GM18511 (cell line): ENCODE results near the gene PACS1.
"Not testable (repeated sequence)": the region's sequence is repeated elsewhere in the genome, so short reads cannot be mapped to it uniquely, and the experiment has no call there.

Experiments used
- ATAC-seq: cut with Tn5 transposase; IDR thresholded peaks from one replicate; pipeline ENCODE4 v1.9.1; 2021; ENCODE audit warnings: mild to moderate bottlenecking, moderate library complexity; ENCODE audit not compliant: unreplicated experiment

The PACS1 gene

GRCh38 chr11:66106786-66107599 is 36.9 kb downstream of the PACS1 start:
- no peak for ATAC-seq

DNA sequence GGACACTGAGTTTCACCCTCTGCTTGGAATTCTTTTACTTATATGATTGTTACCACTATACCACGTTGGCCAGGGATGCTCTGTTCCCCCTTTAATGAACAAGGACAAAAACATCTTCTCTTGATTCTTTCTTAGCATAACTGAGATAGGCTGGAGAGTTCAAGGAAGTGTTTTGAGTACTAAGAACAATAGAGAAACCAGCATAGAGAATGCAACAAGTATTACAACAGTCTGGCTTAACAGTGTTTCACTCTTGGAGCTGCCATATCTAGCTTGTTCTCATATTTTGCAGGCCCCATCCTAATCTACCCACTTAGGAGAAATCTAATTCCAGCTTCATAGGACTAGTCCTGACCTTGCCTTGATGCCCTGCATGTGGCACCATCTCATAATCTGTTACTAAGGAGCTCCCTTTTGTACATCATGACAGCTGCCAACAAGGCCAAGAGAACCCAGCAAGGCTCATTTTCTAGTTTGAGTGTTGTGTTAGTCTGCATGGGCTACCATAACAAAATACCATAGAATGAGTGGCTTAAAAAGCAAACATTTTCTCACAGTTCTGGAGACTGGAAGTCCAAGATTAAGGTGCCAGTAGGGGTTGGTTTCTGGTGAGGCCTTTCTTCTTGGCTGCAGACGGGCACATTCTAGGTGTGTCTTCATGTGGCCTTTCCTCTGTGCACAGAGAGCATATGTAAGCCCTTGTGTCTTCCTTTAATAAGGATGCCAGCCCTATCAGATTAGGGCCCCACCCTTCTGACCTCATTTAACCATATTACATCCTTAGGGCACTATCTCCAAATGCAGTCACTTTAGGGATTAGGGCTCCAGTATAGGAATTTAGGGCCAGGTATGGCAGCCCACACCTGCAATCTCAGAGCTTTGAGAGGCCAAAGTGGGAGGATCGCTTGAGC is 37.8 kb downstream of the PACS1 start:
- no peak for ATAC-seq

DNA sequence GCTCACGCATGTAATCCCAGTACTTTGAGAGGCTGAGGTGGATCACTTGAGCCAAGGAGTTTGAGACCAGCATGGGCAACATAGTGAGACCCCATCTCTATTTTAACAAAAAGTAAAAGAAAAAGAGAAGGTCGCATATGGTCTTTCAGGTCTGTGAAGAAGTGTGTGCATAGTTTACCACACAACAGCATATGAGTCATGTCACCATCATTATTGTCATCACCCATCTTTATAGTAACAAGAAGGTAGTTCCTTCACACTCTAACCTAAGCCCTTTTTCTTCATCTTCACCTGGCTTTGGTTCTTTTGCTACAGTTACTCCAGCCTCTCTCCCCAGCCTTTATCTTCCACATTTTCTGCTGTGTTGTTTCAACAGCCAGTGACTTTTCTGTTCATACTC is 39.2 kb downstream of the PACS1 start:
- no peak for ATAC-seq

- no peak for ATAC-seq
Observed at GRCh38 chr11:66111158-66111557, 41.1 kb downstream of the PACS1 start.

- no peak for ATAC-seq
Observed at GRCh38 chr11:66112041-66112491, 42.0 kb downstream of the PACS1 start.

DNA sequence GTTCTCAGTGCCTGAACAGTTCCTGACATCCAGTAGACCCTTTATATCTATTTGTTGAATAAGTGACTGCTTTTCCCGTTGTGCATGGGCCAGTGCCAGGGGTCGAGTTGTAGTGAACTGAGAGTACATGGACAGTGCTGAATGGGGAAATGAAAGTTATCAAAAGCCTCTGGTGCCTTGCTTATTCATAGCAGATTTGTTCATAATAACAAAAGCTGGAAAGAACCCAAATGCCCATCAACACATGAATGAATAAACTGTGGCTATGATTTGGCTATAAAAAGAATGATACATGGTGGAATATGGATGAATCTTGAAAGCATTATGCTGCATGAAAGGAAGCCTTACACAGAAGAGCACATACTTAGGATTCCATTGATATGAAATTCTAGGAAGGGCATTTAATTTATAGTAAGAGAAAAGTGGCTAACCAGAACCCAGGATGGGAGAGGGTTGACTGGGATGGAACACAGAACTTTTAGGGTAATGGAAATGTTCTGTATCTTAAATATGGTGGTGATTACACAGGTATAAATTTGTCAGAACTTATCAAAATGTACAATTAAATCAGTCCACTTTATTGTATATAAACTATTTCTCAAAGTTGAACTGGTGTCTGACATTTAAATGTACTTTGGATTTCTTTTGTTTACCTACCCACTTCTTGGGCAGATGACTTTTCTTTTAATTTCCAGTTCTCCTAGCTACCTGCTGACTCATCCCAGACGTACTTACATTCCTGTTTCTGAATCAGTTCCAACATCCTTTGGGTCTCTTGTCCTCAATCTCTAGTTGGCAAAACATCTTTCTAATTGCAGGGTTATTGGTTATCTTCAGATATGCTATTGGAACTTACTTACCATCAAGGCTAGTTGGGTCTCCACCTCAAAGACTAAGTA is 42.8 kb downstream of the PACS1 start:
- ATAC-seq = no peak

GRCh38 chr11:66114957-66115356 is 44.9 kb downstream of the PACS1 start:
- ATAC-seq = not testable (repeated sequence)

- peak; percentile 53 for ATAC-seq
Observed at GRCh38 chr11:66115638-66116301, 45.7 kb downstream of the PACS1 start.

- no peak for ATAC-seq
Observed at GRCh38 chr11:66116576-66117361, 46.7 kb downstream of the PACS1 start.

DNA sequence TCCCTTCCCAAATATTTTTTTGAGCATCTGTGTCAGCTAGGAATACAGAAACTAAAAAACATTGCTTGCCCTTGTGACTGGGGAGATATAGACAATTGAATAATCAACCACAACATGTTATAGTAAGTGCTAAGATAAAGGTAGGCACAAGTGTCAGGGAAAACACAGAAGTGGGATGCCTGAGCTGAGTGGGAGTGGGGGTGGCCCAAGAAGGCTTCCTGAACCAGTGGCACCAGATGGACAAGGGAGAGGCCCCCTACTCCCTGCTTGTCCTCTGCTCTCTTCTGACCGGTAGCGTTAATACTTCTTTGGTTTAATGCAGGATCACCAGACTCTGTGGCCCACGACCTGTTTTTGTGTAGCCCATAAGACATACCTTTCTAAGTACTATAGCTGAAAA is 48.8 kb downstream of the PACS1 start:
- no peak for ATAC-seq

GRCh38 chr11:66119348-66120133 is 49.5 kb downstream of the PACS1 start:
- ATAC-seq = no peak

DNA sequence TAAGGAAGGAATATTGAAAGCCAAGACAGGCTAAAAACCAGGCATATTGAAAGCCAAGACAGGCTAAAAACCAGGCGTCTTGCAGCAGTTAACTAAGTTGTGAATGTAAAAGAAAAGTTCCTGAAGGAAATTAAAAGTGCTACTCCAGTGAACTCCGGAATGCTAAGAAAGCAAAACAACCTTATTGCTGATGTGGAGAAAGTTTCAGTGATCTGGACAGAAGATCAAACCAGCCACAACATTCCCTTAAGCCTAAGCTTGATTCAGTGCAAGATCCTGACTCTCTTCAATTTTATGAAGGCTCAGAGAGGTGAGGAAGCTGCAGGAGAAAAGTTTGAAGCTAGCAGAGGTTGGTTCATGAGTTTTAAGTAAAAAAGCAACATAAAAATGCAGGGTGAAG is 51.4 kb downstream of the PACS1 start:
- no peak for ATAC-seq

DNA sequence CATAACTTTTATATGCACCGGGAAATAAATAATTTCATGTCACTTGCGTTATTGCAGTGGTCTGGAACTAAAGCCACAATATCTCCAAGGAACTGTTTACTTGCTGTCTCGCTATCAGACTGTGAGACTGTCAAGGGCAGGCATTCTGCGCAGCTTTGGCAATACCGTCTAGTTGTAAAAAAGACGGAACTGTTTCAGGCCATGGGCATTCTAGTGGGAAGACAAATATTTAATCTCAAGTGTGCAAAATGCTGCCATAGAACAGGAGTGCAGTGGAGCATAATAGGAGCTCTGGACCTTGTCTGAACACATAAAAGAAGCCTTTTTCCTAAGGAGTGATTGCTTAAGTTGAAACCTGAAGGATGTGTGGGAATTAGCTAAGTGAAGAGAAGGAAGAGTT is 53.8 kb downstream of the PACS1 start:
- ATAC-seq = no peak

- no peak for ATAC-seq
Observed at GRCh38 chr11:66124564-66124963, 54.5 kb downstream of the PACS1 start.

DNA sequence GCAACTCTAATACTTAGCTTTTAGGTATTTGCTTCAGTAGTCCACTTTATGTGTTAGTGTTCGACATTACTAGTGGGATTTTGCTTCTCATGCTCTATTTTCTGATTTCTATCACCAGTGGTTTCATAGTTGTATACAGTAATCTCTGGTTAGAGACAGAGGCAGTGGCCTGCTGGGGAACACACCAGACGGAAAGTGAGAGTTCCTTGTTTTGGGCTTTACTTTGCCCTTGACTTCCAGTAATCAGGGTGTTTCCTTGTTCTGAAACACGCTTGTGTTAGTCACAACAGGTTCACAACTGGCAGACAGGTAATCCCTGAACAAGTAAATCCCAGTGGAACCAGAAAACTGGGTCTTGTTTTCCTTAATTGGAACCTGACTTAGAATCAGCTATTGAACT is 56.0 kb downstream of the PACS1 start:
- ATAC-seq = peak; percentile 63

DNA sequence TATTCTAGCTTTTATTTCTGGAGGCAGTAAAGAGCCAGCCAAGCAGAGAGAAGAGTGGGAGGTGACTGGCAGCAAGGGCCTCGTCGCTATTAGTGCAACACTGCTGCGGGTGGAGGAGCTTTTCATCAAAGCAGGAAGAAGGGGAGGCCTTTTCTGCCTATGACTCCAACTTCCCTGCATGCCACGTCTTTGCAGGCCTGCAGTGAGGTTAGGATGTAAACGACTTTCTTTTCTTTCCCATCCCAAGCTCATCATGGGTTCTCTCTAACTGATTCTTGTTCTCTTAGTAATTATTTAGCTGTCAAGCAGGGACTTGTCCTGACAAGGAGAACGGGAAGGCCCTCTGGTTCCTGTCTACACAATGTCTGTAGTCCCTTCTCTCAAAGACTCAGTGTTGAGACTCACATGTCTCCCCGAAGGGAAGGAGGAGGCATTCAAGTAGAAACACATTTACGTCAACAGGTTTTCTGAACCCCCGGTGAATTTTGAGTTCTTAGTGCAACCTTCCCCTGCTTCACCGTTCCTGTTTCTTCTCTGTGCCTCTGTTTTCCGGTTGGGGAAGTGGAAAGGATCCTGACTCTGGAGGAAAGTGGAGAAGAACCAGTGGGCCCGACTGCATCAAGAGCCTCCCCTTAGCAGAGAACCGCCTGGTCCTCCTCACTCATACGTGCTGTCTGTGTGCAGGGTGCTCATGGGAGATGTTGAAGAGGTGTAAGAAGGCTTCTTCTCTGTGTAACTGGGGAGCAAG is 56.9 kb downstream of the PACS1 start:
- ATAC-seq = peak; percentile 65

GRCh38 chr11:66130978-66131377 is 60.9 kb downstream of the PACS1 start:
- ATAC-seq = no peak
